Heart right ventricle (tissue), 16 donors: ENCODE measurements around the gene FREM1. TPM values are rescaled to one million over a fixed set of nuclear protein-coding genes. Genes with fewer than 3 reads are reported as not detected.

Experiments
- ATAC-seq, 8 donors: fragments of 200-7000 bp; cut with Tn5 transposase; one replicate each; pipeline ENCODE4 v1.9.1; 2020; ENCODE audit warnings: mild to moderate bottlenecking in 8 of 8, moderate library complexity in 8 of 8, moderate number of reproducible peaks in 1 of 8
- DNase-seq, 2 donors: peaks; one replicate each; pipeline ENCODE4 v3.0.0-alpha.2; 2020
- H3K27ac ChIP-seq, 10 donors: fragments of 200-600 bp; sonication (generic) in 2 of 10; one replicate each; pipeline versions ENCODE4 v1.5.0 to v1.8.0; 2020 to 2022; ENCODE audit warnings: mild to moderate bottlenecking in 3 of 10
- H3K27me3 ChIP-seq, 7 donors: fragments of 200-600 bp; one replicate each; pipeline ENCODE4 v1.8.0; 2021 to 2022; ENCODE audit warnings: mild to moderate bottlenecking in 2 of 7
- H3K36me3 ChIP-seq, 9 donors: fragments of 200-600 bp; sonication (generic) in 1 of 9; one replicate each; pipeline versions ENCODE4 v1.5.0 to v1.8.0; 2020 to 2022; ENCODE audit warnings: mild to moderate bottlenecking in 2 of 9
- H3K4me1 ChIP-seq, 9 donors: fragments of 200-600 bp; sonication (generic) in 1 of 9; one replicate each; pipeline versions ENCODE4 v1.5.0 to v1.8.0; 2020 to 2022; ENCODE audit warnings: mild to moderate bottlenecking in 4 of 9
- H3K4me3 ChIP-seq, 10 donors: fragments of 200-600 bp; sonication (generic) in 2 of 10; one replicate each; pipeline versions ENCODE4 v1.5.0 to v1.8.0; 2020 to 2022; ENCODE audit warnings: mild to moderate bottlenecking in 7 of 10, moderate library complexity in 2 of 10
- H3K9me3 ChIP-seq, 11 donors: fragments of 200-600 bp in 10 of 11; sonication (generic) in 2 of 11; one replicate each; pipeline versions ENCODE4 v1.5.0 to v1.8.0; 2013 to 2022; ENCODE audit warnings: mild to moderate bottlenecking in 2 of 11, control low read depth in 1 of 11, moderate library complexity in 1 of 11
- WGBS, 2 donors: extraction: QIAGEN DNeasy Blood & Tissue Kit; methylation state at CpG; one replicate each; pipeline ENCODE4 v1.1.7; 2013; ENCODE audit warnings: inconsistent platforms in 1 of 2; 5-methylcytosine and 5-hydroxymethylcytosine counted together
- intact Hi-C, 10 donors: fragments of 100-400 bp; cut with DNase I; formaldehyde crosslinking; loops; one replicate each; pipeline versions ENCODE4 v1.11.1 to v1.14.2; 2022
- polyA plus RNA-seq, 2 donors: library from polyadenylated mRNA; stranded (reverse); fragments of 200-250 nt; gene quantifications; one replicate each; pipeline ENCODE4 v1.2.3, GENCODE V29; 2013
- total RNA-seq, 10 donors: library from RNA; stranded (reverse); fragmentation: NEBNext Ultra II Directional in 3 of 10; extraction: Animal tissue kit (Norgen Biotek cat#: 25700) in 3 of 10; gene quantifications; one replicate each; pipeline versions ENCODE4 v1.2.1 to v1.2.4, GENCODE V29; 2021 to 2023
- TF ChIP-seq, protein P1 (sequence below), 9 donors: fragments of 200-600 bp; sonication (generic) in 2 of 9; IDR thresholded peaks; one replicate each; pipeline versions ENCODE4 v1.5.0 to v1.8.0; 2021 to 2022; ENCODE audit warnings: antibody characterized with exemption in 9 of 9, mild to moderate bottlenecking in 5 of 9, moderate library complexity in 1 of 9
- donor health status: Arrhythmogenic right ventricular cardiomyopathy.
- donor health status: ischemic (EF 13 %, LVEDD 7.1; RV severe dilation, severe dysfunction).
- donor health status: healthy with polysubstance abuse.
- donor health status: DM: no; HTN: yes; CAD: no.
- donor health status: DM: no; HTN: no; CAD: no.
- donor health status: ischemic (EF 25% LVEDD 6.9; RV normal size, moderate dysfunction).
- donor health status: ischemic (EF 25% LVEDD 5.7; RV mildly dilated, moderate dysfunction).
- donor health status: healthy.
- donor health status: DM: yes; HTN: yes; CAD: no.
- donor health status: Ischemic cardiomyopathy.
- donor health status: ischemic (EF 35%, LVEDD 5.7; RV mildly dilated, moderate dysfunction).
- donor health status: nonischemic (EF 11% LVEDD 7.7; RV severe dilation, severe dysfunction).
- donor health status: DM: yes; HTN: yes; CAD: no.
- donor health status: PGD.
- donor health status: ischemic (EF 29% LVEDD 5.4; RV normal size, mild dysfunction).
- donor health status: nonischemic (EF 23%, LVEDD 6.1; RV moderate dilation, normal function).

Gene FREM1
- total and polyA plus RNA-seq, 12 donors, result 0.59 to 5.9 (median 3.1) TPM

DNA sequence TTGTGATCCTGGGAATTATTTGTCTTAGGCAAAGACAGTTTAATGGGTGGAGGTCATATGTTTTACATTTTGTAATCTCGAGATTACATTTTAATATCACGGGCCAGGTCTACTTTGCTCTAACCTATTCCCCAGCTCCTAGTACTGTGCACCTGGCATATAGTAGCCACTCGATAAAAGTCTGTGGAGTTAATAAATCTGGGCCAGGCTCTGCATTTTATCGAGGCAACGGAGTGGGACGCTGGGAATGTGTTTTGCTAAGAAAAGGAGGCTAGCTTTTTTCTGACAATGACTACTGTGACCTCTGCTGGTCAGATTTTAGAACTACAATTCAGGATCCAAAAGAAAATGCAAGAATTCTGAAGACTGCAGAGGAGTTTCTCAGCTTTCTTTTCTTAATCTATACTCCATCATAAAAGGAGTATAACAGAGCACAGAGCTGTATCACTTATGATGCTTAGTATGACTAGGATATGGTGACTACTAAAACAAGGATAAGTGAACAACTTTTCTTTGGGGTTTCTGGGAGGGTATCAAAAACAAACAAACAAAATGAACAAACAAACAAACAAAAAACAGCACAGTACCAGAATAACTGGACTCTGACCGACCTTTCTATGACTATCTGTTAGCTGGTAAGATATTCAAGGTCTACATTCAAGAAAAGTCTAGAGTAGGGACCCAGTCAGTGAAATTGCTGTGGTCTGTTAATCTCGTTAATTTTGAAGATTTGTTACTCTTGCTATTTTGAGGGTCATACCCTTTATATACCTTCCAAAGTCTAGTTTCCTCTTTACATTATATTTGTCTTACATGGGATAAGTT, 141.6 kb downstream of the FREM1 start:
- H3K36me3 ChIP-seq, result no peaks in the 10 kb centered on the region
- no peaks in the 10 kb centered on the region for H3K9me3 ChIP-seq
- TF ChIP-seq, protein P1, sequence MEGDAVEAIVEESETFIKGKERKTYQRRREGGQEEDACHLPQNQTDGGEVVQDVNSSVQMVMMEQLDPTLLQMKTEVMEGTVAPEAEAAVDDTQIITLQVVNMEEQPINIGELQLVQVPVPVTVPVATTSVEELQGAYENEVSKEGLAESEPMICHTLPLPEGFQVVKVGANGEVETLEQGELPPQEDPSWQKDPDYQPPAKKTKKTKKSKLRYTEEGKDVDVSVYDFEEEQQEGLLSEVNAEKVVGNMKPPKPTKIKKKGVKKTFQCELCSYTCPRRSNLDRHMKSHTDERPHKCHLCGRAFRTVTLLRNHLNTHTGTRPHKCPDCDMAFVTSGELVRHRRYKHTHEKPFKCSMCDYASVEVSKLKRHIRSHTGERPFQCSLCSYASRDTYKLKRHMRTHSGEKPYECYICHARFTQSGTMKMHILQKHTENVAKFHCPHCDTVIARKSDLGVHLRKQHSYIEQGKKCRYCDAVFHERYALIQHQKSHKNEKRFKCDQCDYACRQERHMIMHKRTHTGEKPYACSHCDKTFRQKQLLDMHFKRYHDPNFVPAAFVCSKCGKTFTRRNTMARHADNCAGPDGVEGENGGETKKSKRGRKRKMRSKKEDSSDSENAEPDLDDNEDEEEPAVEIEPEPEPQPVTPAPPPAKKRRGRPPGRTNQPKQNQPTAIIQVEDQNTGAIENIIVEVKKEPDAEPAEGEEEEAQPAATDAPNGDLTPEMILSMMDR (IDR thresholded peaks at IDR 0.05), result peak; percentile 52 to 79 (median 76)
- H3K27ac ChIP-seq, result no peak overlapping the region
- peaks cover 0 to 5% (median 0%) of the 10 kb centered on the region in 7 donors for H3K27me3 ChIP-seq
- no peak overlapping the region for H3K4me3 ChIP-seq
- ATAC-seq, result peak in 6 of 8 donors; percentile 15 to 56 (median 34)
- no peak for DNase-seq
- intact Hi-C loops, result loop anchor here in 9 of 10 donors (2.0 to 10.0 kb wide), 8 partner anchors 144 to 1734 kb away; no protein-coding TSS in a partner anchor
- peaks cover 0 to 8% (median 0%) of the 10 kb centered on the region in 9 donors for H3K4me1 ChIP-seq
- WGBS, 2 donors, result 31 to 35% methylated on average over 8 of the region's 8 CpGs

DNA sequence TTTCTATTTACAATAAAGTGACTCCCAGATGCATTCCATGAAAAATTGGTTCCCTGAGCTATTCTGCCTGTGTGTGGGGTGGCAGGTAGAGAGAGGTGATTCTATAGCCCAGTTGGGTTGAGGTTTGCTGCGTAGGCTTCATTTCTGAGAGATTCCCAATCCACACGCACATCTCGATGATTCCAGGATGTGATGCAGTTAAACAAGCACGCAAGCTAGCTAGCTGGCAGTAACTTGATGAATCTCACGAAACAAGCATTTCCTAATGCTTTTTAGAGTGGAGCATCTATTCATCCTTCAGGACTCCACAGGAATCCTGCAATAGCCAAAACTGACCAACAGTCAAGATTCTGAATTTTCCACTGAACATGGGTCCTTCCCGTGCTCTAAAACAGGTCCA, 143.9 kb downstream of the FREM1 start:
- 80 to 88% methylated on average over 6 of the region's 6 CpGs for whole genome bisulfite sequencing, 2 donors
- H3K4me3 ChIP-seq, result no peak overlapping the region
- ATAC-seq, result no peak
- no peak overlapping the region for H3K27ac ChIP-seq
- DNase-seq, result no peak
- no peaks in the 10 kb centered on the region for H3K36me3 ChIP-seq
- intact Hi-C loops, result loop anchor here in 7 of 10 donors (5.0 to 10.0 kb wide), 7 partner anchors 141 to 1731 kb away; no protein-coding TSS in a partner anchor
- TF ChIP-seq, protein P1 (IDR thresholded peaks at IDR 0.05), result no peak
- H3K9me3 ChIP-seq, result no peaks in the 10 kb centered on the region
- peaks cover 0 to 5% (median 0%) of the 10 kb centered on the region in 7 donors for H3K27me3 ChIP-seq
- peaks cover 0 to 8% (median 0%) of the 10 kb centered on the region in 9 donors for H3K4me1 ChIP-seq

GRCh38 chr9:14761584-14761983, 148.6 kb downstream of the FREM1 start:
- Histone ChIP-seq H3K4me3 (no peak overlapping the region), H3K36me3 (no peaks in the 10 kb centered on the region), H3K4me1 (no peaks in the 10 kb centered on the region), H3K9me3 (no peaks in the 10 kb centered on the region), H3K27ac (no peak overlapping the region), H3K27me3 (peaks cover 0 to 5% (median 0%) of the 10 kb centered on the region in 7 donors)
- TF ChIP-seq, protein P1 (IDR thresholded peaks at IDR 0.05), result no peak
- intact Hi-C loops, result loop anchor here in 5 of 10 donors (10.0 kb wide), 4 partner anchors 137 to 1727 kb away; no protein-coding TSS in a partner anchor
- no peak for DNase-seq
- no peak for ATAC-seq
- 89 to 93% methylated on average over 2 of the region's 2 CpGs for WGBS, 2 donors

GRCh38 chr9:14760060-14760459, 150.2 kb downstream of the FREM1 start:
- TF ChIP-seq, protein P1 (IDR thresholded peaks at IDR 0.05), result no peak
- no peaks in the 10 kb centered on the region for H3K9me3 ChIP-seq
- no peaks in the 10 kb centered on the region for H3K4me1 ChIP-seq
- H3K4me3 ChIP-seq, result no peak overlapping the region
- DNase-seq (no peak), ATAC-seq (no peak)
- 0% methylated on average over 1 of the region's 1 CpG for WGBS, 2 donors
- no peaks in the 10 kb centered on the region for H3K27me3 ChIP-seq
- no peaks in the 10 kb centered on the region for H3K36me3 ChIP-seq
- no peak overlapping the region for H3K27ac ChIP-seq
- intact Hi-C loops, result loop anchor here in 5 of 10 donors (10.0 kb wide), 4 partner anchors 135 to 1725 kb away; no protein-coding TSS in a partner anchor
